HUES64 (cell line): ENCODE measurements around the gene HOXB8.

Experiments
- H3K27ac ChIP-seq: 2 replicates; pipeline ENCODE4 v1.7.0; 2013; ENCODE audit warnings: low read depth, low read length, inconsistent platforms
- H3K27me3 ChIP-seq: 2 replicates; pipeline ENCODE4 v1.6.1; 2013; ENCODE audit warnings: mild to moderate bottlenecking, low read length; ENCODE audit not compliant: insufficient read depth
- H3K36me3 ChIP-seq: 2 replicates; pipeline ENCODE4 v1.6.1; 2013; ENCODE audit warnings: mild to moderate bottlenecking, low read length; ENCODE audit not compliant: insufficient read depth
- H3K4me1 ChIP-seq: 2 replicates; pipeline ENCODE4 v1.6.1; 2013; ENCODE audit warnings: mild to moderate bottlenecking, low read length, moderate library complexity; ENCODE audit not compliant: insufficient read depth
- H3K4me3 ChIP-seq: 2 replicates; pipeline ENCODE4 v1.5.1; 2013; ENCODE audit warnings: mild to moderate bottlenecking, low read length, moderate library complexity
- H3K9ac ChIP-seq: 2 replicates; pipeline ENCODE4 v1.6.1; 2013; ENCODE audit warnings: mild to moderate bottlenecking, low read depth, low read length
- H3K9me3 ChIP-seq: 2 replicates; pipeline ENCODE4 v1.6.1; 2013; ENCODE audit warnings: low read depth, low read length; ENCODE audit not compliant: insufficient read depth
- WGBS: fragments of 150-250, 120-280 bp; methylation state at CpG from one replicate; pipeline ENCODE4 v1.1.7; 2013; ENCODE audit warnings: missing lambda C conversion rate; 5-methylcytosine and 5-hydroxymethylcytosine counted together

Gene HOXB8

DNA sequence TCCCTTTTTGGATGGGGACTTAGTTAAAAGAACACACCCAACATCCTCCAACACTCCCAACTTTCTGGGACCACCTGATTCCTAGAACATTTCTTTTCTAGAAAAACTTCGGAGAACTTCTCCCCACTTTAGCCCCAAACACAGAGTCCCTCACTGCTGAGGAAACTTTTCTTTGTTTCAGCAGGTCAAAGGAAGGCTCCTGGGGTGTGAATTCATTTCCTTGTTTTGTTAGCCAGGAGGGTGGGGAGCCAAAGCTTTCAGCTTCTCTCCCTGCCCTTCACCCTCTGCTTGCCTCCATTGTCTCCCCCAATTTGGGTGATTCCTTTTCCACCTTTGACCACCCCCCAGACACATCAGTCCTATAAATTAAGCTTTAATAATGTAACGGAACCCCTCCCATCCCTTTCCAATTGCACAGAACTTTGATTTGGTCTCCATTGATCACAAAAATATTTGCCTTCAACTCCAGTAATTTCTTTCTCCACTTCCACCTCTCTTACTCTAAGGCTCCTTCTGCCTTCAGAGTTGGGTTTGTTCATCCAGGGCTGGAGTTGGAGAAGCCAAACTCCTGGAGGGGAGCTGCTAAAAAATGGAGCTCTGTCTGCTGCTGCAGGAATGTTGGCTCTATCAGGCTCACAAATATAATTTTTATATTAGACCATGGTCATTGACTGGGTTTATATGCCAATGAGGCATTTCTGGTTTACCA is 47.3 kb downstream of the HOXB8 start:
- 8% methylated on average over 2 of the region's 2 CpGs for WGBS
- Histone ChIP-seq H3K4me3 (no peak overlapping the region), H3K4me1 (peaks cover 31% of the 10 kb centered on the region), H3K9me3 (no peaks in the 10 kb centered on the region), H3K27me3 (peaks cover 100% of the 10 kb centered on the region), H3K9ac (no peak overlapping the region), H3K27ac (no peak overlapping the region), H3K36me3 (no peaks in the 10 kb centered on the region)

GRCh38 chr17:48567209-48567608 is 47.9 kb downstream of the HOXB8 start:
- Histone ChIP-seq H3K27me3 (peaks cover 100% of the 10 kb centered on the region), H3K4me3 (no peak overlapping the region), H3K36me3 (no peaks in the 10 kb centered on the region), H3K9ac (no peak overlapping the region), H3K9me3 (no peaks in the 10 kb centered on the region), H3K27ac (no peak overlapping the region), H3K4me1 (peaks cover 31% of the 10 kb centered on the region)
- 15% methylated on average over 6 of the region's 6 CpGs for WGBS

DNA sequence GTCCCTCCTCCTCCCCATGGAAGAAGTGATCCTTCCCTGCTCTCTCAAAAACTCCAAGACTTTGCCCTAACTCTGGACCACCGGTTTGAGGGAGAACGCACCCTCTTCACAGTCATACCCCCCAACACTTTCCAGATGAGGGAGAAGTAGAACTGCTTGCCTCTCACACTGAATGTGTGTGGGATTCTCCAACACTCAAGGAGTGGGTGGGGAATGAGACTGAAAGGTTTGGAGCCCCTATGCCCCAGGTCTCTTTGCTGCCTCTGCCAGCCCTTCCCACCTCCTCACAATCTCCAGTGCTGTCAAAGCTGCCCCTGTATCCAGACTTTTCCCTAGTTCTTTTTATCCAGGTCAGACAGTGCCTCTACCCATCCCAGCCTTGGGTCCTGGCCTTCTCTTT is 48.4 kb downstream of the HOXB8 start:
- peaks cover 100% of the 10 kb centered on the region for H3K27me3 ChIP-seq
- H3K4me3 ChIP-seq = no peak overlapping the region
- whole genome bisulfite sequencing = 0% methylated on average over 1 of the region's 2 CpGs
- H3K9me3 ChIP-seq = no peaks in the 10 kb centered on the region
- H3K4me1 ChIP-seq = peaks cover 31% of the 10 kb centered on the region
- H3K9ac ChIP-seq = no peak overlapping the region
- H3K27ac ChIP-seq = no peak overlapping the region
- no peaks in the 10 kb centered on the region for H3K36me3 ChIP-seq

DNA sequence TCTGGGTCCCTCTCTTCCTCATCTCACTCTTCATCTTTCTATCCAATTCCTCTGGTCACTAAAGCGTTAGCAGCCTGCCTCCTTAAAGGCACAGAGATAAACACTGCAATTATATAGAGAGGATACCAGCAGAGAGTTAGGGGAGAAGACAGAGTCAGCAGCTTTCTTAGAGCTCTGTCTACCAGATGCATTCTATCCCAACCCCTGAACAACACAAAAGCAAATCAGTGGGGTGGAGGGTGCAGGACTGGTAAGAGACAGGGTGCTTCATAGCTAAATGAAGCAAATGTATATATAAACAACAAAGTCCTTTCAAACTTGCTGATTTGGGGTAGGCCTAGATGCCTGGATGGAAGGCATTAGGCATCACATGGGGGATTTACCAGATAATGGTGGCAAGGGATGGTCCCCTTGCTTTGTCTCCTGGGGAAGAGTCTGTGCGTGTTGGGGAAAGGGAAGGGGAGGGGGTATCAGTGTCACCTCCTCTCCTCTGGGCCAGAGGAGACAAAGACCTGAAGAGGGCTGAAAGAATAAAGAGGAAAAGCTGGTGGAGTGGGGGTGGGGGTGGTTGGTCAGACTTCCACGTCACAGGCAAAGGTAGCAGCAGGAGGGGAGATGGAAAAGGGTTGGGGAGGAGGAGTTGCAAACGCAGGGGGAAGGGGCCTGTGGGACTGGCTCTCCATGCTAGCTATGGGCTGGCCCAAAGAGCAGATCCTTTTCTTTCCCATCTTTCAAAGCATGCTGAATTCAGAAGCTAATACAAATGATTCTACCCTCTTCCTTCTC is 49.0 kb downstream of the HOXB8 start:
- no peaks in the 10 kb centered on the region for H3K36me3 ChIP-seq
- no peaks in the 10 kb centered on the region for H3K9me3 ChIP-seq
- peaks cover 29% of the 10 kb centered on the region for H3K4me1 ChIP-seq
- H3K27me3 ChIP-seq = peaks cover 100% of the 10 kb centered on the region
- no peak overlapping the region for H3K4me3 ChIP-seq
- no peak overlapping the region for H3K27ac ChIP-seq
- WGBS = 4% methylated on average over 4 of the region's 4 CpGs
- H3K9ac ChIP-seq = no peak overlapping the region

GRCh38 chr17:48565022-48565554 is 50.0 kb downstream of the HOXB8 start:
- H3K27ac ChIP-seq = no peak overlapping the region
- peaks cover 100% of the 10 kb centered on the region for H3K27me3 ChIP-seq
- H3K4me1 ChIP-seq = peaks cover 19% of the 10 kb centered on the region
- no peak overlapping the region for H3K4me3 ChIP-seq
- H3K9me3 ChIP-seq = no peaks in the 10 kb centered on the region
- WGBS = 11% methylated on average over 2 of the region's 2 CpGs
- H3K9ac ChIP-seq = no peak overlapping the region
- no peaks in the 10 kb centered on the region for H3K36me3 ChIP-seq

GRCh38 chr17:48564188-48565021 is 50.7 kb downstream of the HOXB8 start:
- Histone ChIP-seq H3K9ac (no peak overlapping the region), H3K4me1 (peaks cover 13% of the 10 kb centered on the region), H3K9me3 (no peaks in the 10 kb centered on the region), H3K27ac (no peak overlapping the region), H3K27me3 (peaks cover 100% of the 10 kb centered on the region), H3K36me3 (no peaks in the 10 kb centered on the region), H3K4me3 (peak overlapping the region; percentile 31)
- under 1% methylated on average over 73 of the region's 73 CpGs for WGBS

DNA sequence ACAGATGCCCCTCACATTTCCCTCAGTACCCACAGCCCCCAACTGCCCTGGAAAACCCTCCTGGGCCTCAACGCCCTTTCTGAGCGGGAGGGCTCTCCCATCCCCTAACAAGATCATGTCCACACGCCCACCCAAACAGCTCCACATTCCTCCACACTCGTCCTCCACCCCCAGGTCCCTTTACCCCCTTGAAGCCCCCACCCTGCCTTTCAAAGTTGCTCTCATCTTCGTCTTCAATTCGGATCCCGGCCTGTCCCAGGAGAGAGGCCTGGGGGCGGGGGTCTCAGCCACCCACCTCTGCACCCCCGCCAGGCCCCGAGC is 51.3 kb downstream of the HOXB8 start:
- Histone ChIP-seq H3K27me3 (peaks cover 100% of the 10 kb centered on the region), H3K4me3 (no peak overlapping the region), H3K36me3 (no peaks in the 10 kb centered on the region), H3K27ac (no peak overlapping the region), H3K9ac (no peak overlapping the region), H3K4me1 (peaks cover 13% of the 10 kb centered on the region), H3K9me3 (no peaks in the 10 kb centered on the region)
- 2% methylated on average over 10 of the region's 10 CpGs for WGBS

DNA sequence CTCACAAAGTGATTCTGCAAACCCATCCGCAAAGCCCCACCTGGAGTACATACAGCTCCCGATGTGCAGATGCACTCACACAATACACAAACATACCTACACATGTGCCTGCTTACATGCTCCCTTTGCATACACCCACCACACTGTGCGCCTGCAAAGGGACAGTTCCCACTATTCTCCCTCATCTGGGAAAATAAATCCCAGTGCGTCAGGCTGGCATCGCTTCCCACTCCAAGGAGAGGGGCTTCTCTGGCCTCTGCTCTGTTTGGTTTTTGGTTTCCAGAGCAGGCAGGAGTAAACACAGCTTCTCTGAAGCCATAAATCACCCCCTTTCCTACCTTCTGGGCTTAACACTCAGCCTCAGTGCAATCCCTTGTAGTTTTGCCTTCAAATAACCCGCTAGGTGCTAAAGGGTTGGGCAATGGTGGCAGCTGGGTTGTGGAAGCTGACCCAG is 51.7 kb downstream of the HOXB8 start:
- Histone ChIP-seq H3K9ac (no peak overlapping the region), H3K27ac (no peak overlapping the region), H3K36me3 (no peaks in the 10 kb centered on the region), H3K27me3 (peaks cover 100% of the 10 kb centered on the region), H3K4me1 (peaks cover 13% of the 10 kb centered on the region), H3K4me3 (no peak overlapping the region), H3K9me3 (no peaks in the 10 kb centered on the region)
- 22% methylated on average over 6 of the region's 6 CpGs for WGBS

DNA sequence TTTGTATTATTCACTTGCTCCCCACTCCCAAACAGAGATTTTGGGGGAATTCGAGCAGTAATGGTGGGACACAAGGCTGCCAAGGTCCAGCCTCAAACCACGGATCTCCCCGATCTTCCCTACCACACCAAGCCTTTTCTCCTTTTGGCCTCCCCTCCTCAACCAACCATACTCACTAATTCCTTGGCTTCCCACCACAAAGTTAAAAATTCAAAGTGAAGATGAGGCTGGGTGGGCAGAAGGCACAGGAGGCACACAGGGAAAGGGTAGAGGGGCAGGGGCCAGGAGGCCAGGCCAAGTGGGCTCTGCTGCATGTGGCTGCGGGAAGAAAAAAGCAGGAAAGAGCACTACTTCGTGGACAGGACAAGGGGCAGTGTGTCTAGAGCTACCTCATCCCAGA is 52.2 kb downstream of the HOXB8 start:
- Histone ChIP-seq H3K4me1 (peaks cover 10% of the 10 kb centered on the region), H3K4me3 (no peak overlapping the region), H3K27me3 (peaks cover 100% of the 10 kb centered on the region), H3K9ac (no peak overlapping the region), H3K36me3 (no peaks in the 10 kb centered on the region), H3K9me3 (no peaks in the 10 kb centered on the region), H3K27ac (no peak overlapping the region)
- 30% methylated on average over 5 of the region's 5 CpGs for WGBS
